BJ (cell line): ENCODE measurements around the gene ANK2. TPM values are rescaled to one million over a fixed set of nuclear protein-coding genes. Genes with fewer than 3 reads are reported as not detected.

Experiments
- CTCF ChIA-PET: fragments of 350-600 bp; formaldehyde crosslinking; extraction: SDS; loops from one replicate; lab custom pipeline; 2021; ENCODE audit warnings: antibody characterized with exemption, inconsistent platforms; lab: Yijun Ruan, JAX
- POLR2A ChIA-PET: fragments of 300-600 bp; sonication (Branson Sonifier 250); formaldehyde crosslinking; extraction: SDS; loops from one replicate; lab custom pipeline; 2021; ENCODE audit warnings: antibody characterized with exemption; lab: Charles Lee
- DNase-seq: peaks from one replicate; pipeline ENCODE4 v3.0.0-alpha.2; 2011; ENCODE audit warnings: low read depth
- H3K27me3 ChIP-seq: 2 replicates; pipeline ENCODE4 v1.6.0; 2011; ENCODE audit warnings: low read length; ENCODE audit not compliant: control insufficient read depth, insufficient read depth
- H3K36me3 ChIP-seq: 2 replicates; pipeline ENCODE4 v1.5.1; 2011; ENCODE audit warnings: low read length; ENCODE audit not compliant: control insufficient read depth, insufficient read depth
- H3K4me3 ChIP-seq: 2 replicates; pipeline ENCODE4 v1.5.1; 2011; ENCODE audit warnings: low read depth, mild to moderate bottlenecking, control low read depth, low read length
- CTCF ChIP-seq: IDR thresholded peaks from 2 replicates; pipeline ENCODE4 v1.5.1; 2011; ENCODE audit warnings: low read depth, mild to moderate bottlenecking, control low read depth, inconsistent platforms, low read length, moderate library complexity; ENCODE audit not compliant: insufficient read depth
- polyA plus RNA-seq: library from polyadenylated mRNA; depleted of rRNA; stranded (reverse); fragments of >200 nt; gene quantifications from 2 replicates; pipeline ENCODE4 v1.2.3, GENCODE V29; 2011

Gene ANK2
- polyA plus RNA-seq, 1 experiment, result 2.3 TPM

GRCh38 chr4:113289766-113290165 is 240.3 kb downstream of the ANK2 start:
- DNase-seq, result no peak
- no peaks in the 10 kb centered on the region for H3K36me3 ChIP-seq
- H3K4me3 ChIP-seq, result no peak overlapping the region
- POLR2A ChIA-PET, result no interaction called here
- no peaks in the 10 kb centered on the region for H3K27me3 ChIP-seq
- CTCF ChIA-PET, result interaction anchor here (3.6 kb wide), 1 partner anchor 12 kb away, joined by 27 read pairs; no protein-coding TSS in a partner anchor
- no peak for TF ChIP-seq CTCF

DNA sequence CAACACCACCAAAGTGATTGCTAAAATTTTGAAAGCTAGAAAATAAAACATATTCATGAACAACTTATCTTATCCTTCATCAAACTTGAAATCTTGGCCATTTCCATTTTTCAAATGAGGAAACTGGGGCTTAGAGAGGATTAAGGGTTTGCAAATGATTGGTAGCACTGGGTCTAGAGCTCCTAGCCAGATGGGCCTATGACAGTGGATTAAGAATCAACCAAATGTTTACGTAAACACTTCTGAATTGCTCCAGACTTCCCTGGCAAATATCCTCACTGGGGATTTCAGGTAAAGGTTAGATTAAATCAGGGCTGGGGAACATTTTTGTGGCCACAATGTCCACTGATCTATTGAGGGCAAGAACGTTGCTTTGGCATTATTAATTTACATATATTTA is 241.2 kb downstream of the ANK2 start:
- ChIA-PET POLR2A (no interaction called here), CTCF (interaction anchor here (0.9 kb wide), 2 partner anchors 12 to 184 kb away, joined by 3 to 4 read pairs; no protein-coding TSS in a partner anchor)
- Histone ChIP-seq H3K4me3 (no peak overlapping the region), H3K27me3 (no peaks in the 10 kb centered on the region), H3K36me3 (no peaks in the 10 kb centered on the region)
- no peak for TF ChIP-seq CTCF
- DNase-seq, result no peak

- no peak for DNase-seq
- POLR2A ChIA-PET, result interaction anchor here (0.5 to 0.6 kb wide), 3 partner anchors 58 to 317 kb away, joined by 3 to 6 read pairs (median 3); no protein-coding TSS in a partner anchor
- TF ChIP-seq CTCF, result no peak
Measured at GRCh38 chr4:113292371-113293042, 243.1 kb downstream of the ANK2 start.

DNA sequence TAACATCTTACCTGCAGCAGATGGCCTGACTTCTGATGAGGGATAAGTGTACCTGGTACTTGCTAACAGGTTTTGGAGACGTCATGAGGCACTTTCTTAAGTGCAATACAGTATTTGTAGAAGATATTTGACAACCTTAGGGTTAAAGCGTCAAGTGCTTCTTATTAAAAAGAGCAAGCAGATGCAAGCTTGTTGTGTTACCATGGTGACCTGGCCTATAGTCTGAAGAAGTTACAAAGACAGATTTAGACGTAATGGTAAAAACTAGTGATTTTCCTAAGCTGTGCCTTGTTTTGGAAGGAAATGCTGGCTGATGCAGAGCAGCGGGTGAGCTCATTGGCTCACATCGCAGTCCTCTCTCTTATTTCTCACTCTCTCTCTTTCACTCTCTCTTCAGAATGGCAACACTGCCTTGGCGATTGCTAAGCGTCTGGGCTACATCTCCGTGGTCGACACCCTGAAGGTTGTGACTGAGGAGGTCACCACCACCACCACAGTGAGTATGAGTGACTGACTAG is 243.6 kb downstream of the ANK2 start:
- ChIA-PET POLR2A (interaction anchor here (0.5 to 0.6 kb wide), 2 partner anchors 57 to 146 kb away, joined by 3 to 6 read pairs; no protein-coding TSS in a partner anchor), CTCF (interaction anchor here (0.6 to 2.1 kb wide), 9 partner anchors 9 to 189 kb away, joined by 3 to 11 read pairs (median 4); no protein-coding TSS in a partner anchor)
- H3K27me3 ChIP-seq, result no peaks in the 10 kb centered on the region
- no peak for TF ChIP-seq CTCF
- H3K4me3 ChIP-seq, result no peak overlapping the region
- H3K36me3 ChIP-seq, result no peaks in the 10 kb centered on the region
- DNase-seq, result no peak

More at GRCh38 chr4:113292371-113293042, 243.1 kb downstream of the ANK2 start:
- H3K27me3 ChIP-seq, result no peaks in the 10 kb centered on the region
- no peaks in the 10 kb centered on the region for H3K36me3 ChIP-seq
- CTCF ChIA-PET, result interaction anchor here (0.6 to 2.1 kb wide), 10 partner anchors 9 to 188 kb away, joined by 3 to 11 read pairs (median 4); no protein-coding TSS in a partner anchor
- H3K4me3 ChIP-seq, result no peak overlapping the region

GRCh38 chr4:113293674-113294073 is 244.2 kb downstream of the ANK2 start:
- Histone ChIP-seq H3K4me3 (no peak overlapping the region), H3K36me3 (no peaks in the 10 kb centered on the region), H3K27me3 (no peaks in the 10 kb centered on the region)
- DNase-seq, result no peak
- TF ChIP-seq CTCF, result peak; percentile 47
- ChIA-PET CTCF (interaction anchor here (0.7 to 2.1 kb wide), 8 partner anchors 8 to 190 kb away, joined by 3 to 11 read pairs (median 4); no protein-coding TSS in a partner anchor), POLR2A (no interaction called here)
